Common myeloid progenitor, CD34-positive (primary cell): ENCODE data around the gene ATP6AP1.

Source experiments
- CTCF ChIA-PET: fragments of 350-600 bp; sonication (Branson Sonifier 250); formaldehyde crosslinking; loops from one replicate; lab custom pipeline; 2021; ENCODE audit warnings: antibody characterized with exemption; lab: Charles Lee
- POLR2A ChIA-PET: fragments of 350-600 bp; sonication (Branson Sonifier 250); formaldehyde crosslinking; loops from one replicate; lab custom pipeline; 2021; ENCODE audit warnings: antibody characterized with exemption; lab: Charles Lee
- DNase-seq, 3 donors: peaks; one replicate each; pipeline versions ENCODE4 v3.0.0 to v3.0.0-alpha.2; 2013
- H3K27ac ChIP-seq, 2 experiments: 1 replicate in 1 of 2; 2 replicates in 1 of 2; pipeline ENCODE4 v1.7.0; 2013; ENCODE audit warnings: inconsistent platforms in 2 of 2, low read length in 2 of 2, mild to moderate bottlenecking in 2 of 2, low read depth in 1 of 2, moderate library complexity in 1 of 2; ENCODE audit not compliant: severe bottlenecking in 2 of 2, insufficient read depth in 1 of 2, poor library complexity in 1 of 2
- H3K27me3 ChIP-seq, 5 experiments: replicated peaks in 2 of 5; 1 replicate in 3 of 5; 2 replicates in 2 of 5; pipeline versions ENCODE4 v1.6.1 to v1.7.0; 2013; ENCODE audit warnings: low read length in 4 of 5, mild to moderate bottlenecking in 2 of 5, moderate library complexity in 2 of 5, inconsistent platforms in 1 of 5; ENCODE audit not compliant: insufficient read depth in 5 of 5, control insufficient read depth in 4 of 5
- H3K36me3 ChIP-seq, 4 experiments: 1 replicate in 2 of 4; 2 replicates in 2 of 4; pipeline versions ENCODE4 v1.6.1 to v1.7.0; 2013; ENCODE audit warnings: low read length in 3 of 4, control low read depth in 1 of 4, mild to moderate bottlenecking in 1 of 4; ENCODE audit not compliant: control insufficient read depth in 4 of 4, insufficient read depth in 4 of 4
- H3K4me1 ChIP-seq, 4 experiments: 1 replicate in 3 of 4; 2 replicates in 1 of 4; pipeline versions ENCODE4 v1.6.1 to v1.7.1; 2013; ENCODE audit warnings: low read length in 3 of 4, mild to moderate bottlenecking in 3 of 4, control low read depth in 1 of 4, inconsistent platforms in 1 of 4, moderate library complexity in 1 of 4; ENCODE audit not compliant: control insufficient read depth in 4 of 4, insufficient read depth in 4 of 4; ENCODE audit errors: control extremely low read depth in 1 of 4
- H3K4me3 ChIP-seq, 7 experiments: 1 replicate in 4 of 7; 2 replicates in 3 of 7; pipeline versions ENCODE4 v1.5.1 to v1.7.0; 2013; ENCODE audit warnings: mild to moderate bottlenecking in 7 of 7, low read length in 6 of 7, moderate library complexity in 6 of 7, inconsistent platforms in 2 of 7, low read depth in 2 of 7, control low read depth in 1 of 7; ENCODE audit not compliant: insufficient read depth in 4 of 7, control insufficient read depth in 1 of 7; ENCODE audit errors: extremely low read depth in 1 of 7
- H3K9me3 ChIP-seq, 5 experiments: 1 replicate in 4 of 5; 2 replicates in 1 of 5; pipeline versions ENCODE4 v1.6.1 to v1.7.1; 2013; ENCODE audit warnings: low read length in 4 of 5, mild to moderate bottlenecking in 2 of 5, inconsistent platforms in 1 of 5, low read depth in 1 of 5, moderate library complexity in 1 of 5; ENCODE audit not compliant: control insufficient read depth in 4 of 5, insufficient read depth in 2 of 5; ENCODE audit errors: control extremely low read depth in 1 of 5
- WGBS: methylation state at CpG from one replicate; pipeline ENCODE4 v1.1.5; 2013; ENCODE audit not compliant: insufficient coverage; 5-methylcytosine and 5-hydroxymethylcytosine counted together

The ATP6AP1 gene

GRCh38 chrX:154413142-154413541, 15.3 kb upstream of the ATP6AP1 start:
- Histone ChIP-seq H3K27ac (no peak overlapping the region), H3K27me3 (no peaks in the 10 kb centered on the region), H3K4me3 (peak overlapping the region in 1 of 7 experiments; percentile 80), H3K36me3 (peaks cover 0 to 3% (median 0%) of the 10 kb centered on the region in 4 experiments), H3K4me1 (peaks cover 3 to 33% (median 32%) of the 10 kb centered on the region in 4 experiments), H3K9me3 (no peaks in the 10 kb centered on the region)
- ChIA-PET POLR2A (interaction anchor here (0.7 to 1.3 kb wide), 2 partner anchors 11 to 118 kb away, joined by 3 to 5 read pairs; no protein-coding TSS in a partner anchor), CTCF (interaction anchor here (0.9 to 3.0 kb wide), 6 partner anchors 9 to 114 kb away, joined by 3 to 12 read pairs (median 3); partner anchors contain the start of gene ATP6AP1)
- no peak for DNase-seq
- WGBS, result 73% methylated on average over 5 of the region's 8 CpGs

GRCh38 chrX:154417157-154417556, 11.3 kb upstream of the ATP6AP1 start:
- DNase-seq, result no peak
- CTCF ChIA-PET, result no interaction called here
- H3K27ac ChIP-seq, result no peak overlapping the region
- H3K27me3 ChIP-seq, result no peaks in the 10 kb centered on the region
- H3K4me3 ChIP-seq, result no peak overlapping the region
- H3K9me3 ChIP-seq, result no peaks in the 10 kb centered on the region
- peaks cover 0 to 11% (median 4%) of the 10 kb centered on the region in 4 experiments for H3K36me3 ChIP-seq
- POLR2A ChIA-PET, result interaction anchor here (0.6 kb wide), 1 partner anchor 417 kb away, joined by 3 read pairs; no protein-coding TSS in a partner anchor
- WGBS, result 64% methylated on average over 5 of the region's 7 CpGs
- peaks cover 3 to 13% (median 12%) of the 10 kb centered on the region in 4 experiments for H3K4me1 ChIP-seq

GRCh38 chrX:154419189-154419588, 9.3 kb upstream of the ATP6AP1 start:
- Histone ChIP-seq H3K9me3 (no peaks in the 10 kb centered on the region), H3K36me3 (peaks cover 0 to 9% (median 4%) of the 10 kb centered on the region in 4 experiments), H3K4me1 (peaks cover 0 to 5% (median 2%) of the 10 kb centered on the region in 4 experiments), H3K27me3 (no peaks in the 10 kb centered on the region), H3K27ac (no peak overlapping the region), H3K4me3 (no peak overlapping the region)
- POLR2A ChIA-PET, result no interaction called here
- CTCF ChIA-PET, result interaction anchor here (0.9 to 1.4 kb wide), 2 partner anchors 20 to 33 kb away, joined by 3 to 4 read pairs; no protein-coding TSS in a partner anchor
- WGBS, result 92% methylated on average over 4 of the region's 8 CpGs
- DNase-seq, result no peak

- CTCF ChIA-PET, result interaction anchor here (0.9 to 1.4 kb wide), 3 partner anchors 8 to 33 kb away, joined by 3 to 4 read pairs (median 3); partner anchors contain the start of gene ATP6AP1
- H3K4me3 ChIP-seq, result no peak overlapping the region
- 90% methylated on average over 13 of the region's 19 CpGs for WGBS
- DNase-seq, result no peak
- no peaks in the 10 kb centered on the region for H3K27me3 ChIP-seq
- peaks cover 0 to 10% (median 6%) of the 10 kb centered on the region in 4 experiments for H3K4me1 ChIP-seq
- POLR2A ChIA-PET, result no interaction called here
- no peaks in the 10 kb centered on the region for H3K9me3 ChIP-seq
- peaks cover 0 to 9% (median 4%) of the 10 kb centered on the region in 4 experiments for H3K36me3 ChIP-seq
- no peak overlapping the region for H3K27ac ChIP-seq
These were observed 8.6 kb upstream of the ATP6AP1 start for GRCh38 chrX:154419688-154420401.

- ChIA-PET CTCF (interaction anchor here (0.9 kb wide), 1 partner anchor 8 kb away, joined by 3 read pairs; the partner anchor contains the start of gene ATP6AP1), POLR2A (no interaction called here)
- 94% methylated on average over 10 of the region's 10 CpGs for WGBS
- Histone ChIP-seq H3K9me3 (no peaks in the 10 kb centered on the region), H3K36me3 (peaks cover 0 to 9% (median 4%) of the 10 kb centered on the region in 4 experiments), H3K4me1 (peaks cover 0 to 10% (median 6%) of the 10 kb centered on the region in 4 experiments), H3K27ac (no peak overlapping the region), H3K4me3 (no peak overlapping the region), H3K27me3 (no peaks in the 10 kb centered on the region)
- DNase-seq, result no peak
These were observed 8.1 kb upstream of the ATP6AP1 start for GRCh38 chrX:154420402-154420756.

- no peak overlapping the region for H3K4me3 ChIP-seq
- 96% methylated on average over 7 of the region's 13 CpGs for WGBS
- POLR2A ChIA-PET, result no interaction called here
- CTCF ChIA-PET, result interaction anchor here (1.7 to 2.7 kb wide), 2 partner anchors 15 to 25 kb away, joined by 3 to 12 read pairs; partner anchors contain the start of gene TAFAZZIN
- peaks cover 0 to 47% (median 40%) of the 10 kb centered on the region in 4 experiments for H3K4me1 ChIP-seq
- H3K27ac ChIP-seq, result no peak overlapping the region
- peaks cover 0 to 5% (median under 1%) of the 10 kb centered on the region in 4 experiments for H3K36me3 ChIP-seq
- H3K27me3 ChIP-seq, result peaks cover 0 to 4% (median 0%) of the 10 kb centered on the region in 5 experiments
- H3K9me3 ChIP-seq, result no peaks in the 10 kb centered on the region
- peak in 2 of 3 donors; percentile 53 to 66 for DNase-seq
These were observed 1.3 kb upstream of the ATP6AP1 start for GRCh38 chrX:154426916-154427770.
